ENCODE data around the gene FKRP.

Gene FKRP

DNA sequence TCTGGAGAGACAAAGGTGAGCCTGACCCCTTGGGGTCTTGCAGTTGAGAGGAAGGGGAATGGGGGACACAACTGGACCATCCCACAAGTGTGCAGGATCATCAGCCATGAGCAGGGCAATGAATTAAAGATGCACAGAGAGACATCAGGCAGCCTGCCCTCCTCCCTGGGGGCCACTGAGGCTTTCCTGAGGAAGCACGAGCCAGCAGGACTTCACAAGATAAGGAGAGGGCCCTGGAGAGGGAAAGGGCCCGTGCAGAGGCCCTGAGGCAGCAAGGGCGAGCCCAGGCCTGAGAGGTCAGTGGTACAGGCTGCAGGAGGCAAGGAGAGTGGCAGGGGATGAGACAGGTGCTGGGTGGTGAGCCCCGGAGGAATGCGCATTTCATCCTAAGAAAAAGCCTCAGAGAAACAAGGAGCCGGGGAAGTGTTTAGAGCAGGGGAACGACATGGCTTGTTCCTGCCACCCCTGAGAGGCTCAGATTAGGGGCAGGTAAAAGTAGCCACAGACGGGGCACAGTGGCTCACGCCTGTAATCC is 19.9 kb upstream of the FKRP start:
- no peak overlapping the region for H3K9ac ChIP-seq (ENCODE audit: low read depth in 1 of 2, low read length in 2 of 2)
- no peaks in the 10 kb centered on the region for H3K27me3 ChIP-seq (ENCODE audit: control insufficient read depth in 1 of 2, insufficient read depth in 2 of 2, low read length in 2 of 2)
- H3K4me1 ChIP-seq (ENCODE audit: control insufficient read depth in 1 of 2, insufficient read depth in 2 of 2, low read length in 2 of 2) = peaks cover 4 to 9% of the 10 kb centered on the region in 2 donors
- H3K27ac ChIP-seq (ENCODE audit: low read depth, low read length) = no peak overlapping the region
- no peak overlapping the region for H3K4me3 ChIP-seq (ENCODE audit: low read depth in 1 of 2, low read length in 2 of 2)
- peaks cover 40 to 95% of the 10 kb centered on the region in 2 donors for H3K36me3 ChIP-seq (ENCODE audit: control insufficient read depth in 1 of 2, insufficient read depth in 2 of 2, low read length in 2 of 2)
- H3K9me3 ChIP-seq (ENCODE audit: control insufficient read depth in 1 of 2, low read length in 2 of 2) = no peaks in the 10 kb centered on the region

- no peaks in the 10 kb centered on the region for H3K27me3 ChIP-seq (ENCODE audit: control insufficient read depth in 1 of 2, insufficient read depth in 2 of 2, low read length in 2 of 2)
- no peak overlapping the region for H3K27ac ChIP-seq (ENCODE audit: low read depth, low read length)
- peaks cover 4 to 15% of the 10 kb centered on the region in 2 donors for H3K4me1 ChIP-seq (ENCODE audit: control insufficient read depth in 1 of 2, insufficient read depth in 2 of 2, low read length in 2 of 2)
- H3K4me3 ChIP-seq (ENCODE audit: low read depth in 1 of 2, low read length in 2 of 2) = no peak overlapping the region
- H3K36me3 ChIP-seq (ENCODE audit: control insufficient read depth in 1 of 2, insufficient read depth in 2 of 2, low read length in 2 of 2) = peaks cover 36 to 96% of the 10 kb centered on the region in 2 donors
- H3K9ac ChIP-seq (ENCODE audit: low read depth in 1 of 2, low read length in 2 of 2) = no peak overlapping the region
- H3K9me3 ChIP-seq (ENCODE audit: control insufficient read depth in 1 of 2, low read length in 2 of 2) = no peaks in the 10 kb centered on the region
Observed at GRCh38 chr19:46726551-46726950, 19.3 kb upstream of the FKRP start.

GRCh38 chr19:46726971-46727501 is 18.8 kb upstream of the FKRP start:
- peaks cover 4 to 15% of the 10 kb centered on the region in 2 donors for H3K4me1 ChIP-seq (ENCODE audit: control insufficient read depth in 1 of 2, insufficient read depth in 2 of 2, low read length in 2 of 2)
- peaks cover 33 to 96% of the 10 kb centered on the region in 2 donors for H3K36me3 ChIP-seq (ENCODE audit: control insufficient read depth in 1 of 2, insufficient read depth in 2 of 2, low read length in 2 of 2)
- H3K27me3 ChIP-seq (ENCODE audit: control insufficient read depth in 1 of 2, insufficient read depth in 2 of 2, low read length in 2 of 2) = no peaks in the 10 kb centered on the region
- no peak overlapping the region for H3K4me3 ChIP-seq (ENCODE audit: low read depth in 1 of 2, low read length in 2 of 2)
- no peak overlapping the region for H3K27ac ChIP-seq (ENCODE audit: low read depth, low read length)
- no peaks in the 10 kb centered on the region for H3K9me3 ChIP-seq (ENCODE audit: control insufficient read depth in 1 of 2, low read length in 2 of 2)
- H3K9ac ChIP-seq (ENCODE audit: low read depth in 1 of 2, low read length in 2 of 2) = no peak overlapping the region

DNA sequence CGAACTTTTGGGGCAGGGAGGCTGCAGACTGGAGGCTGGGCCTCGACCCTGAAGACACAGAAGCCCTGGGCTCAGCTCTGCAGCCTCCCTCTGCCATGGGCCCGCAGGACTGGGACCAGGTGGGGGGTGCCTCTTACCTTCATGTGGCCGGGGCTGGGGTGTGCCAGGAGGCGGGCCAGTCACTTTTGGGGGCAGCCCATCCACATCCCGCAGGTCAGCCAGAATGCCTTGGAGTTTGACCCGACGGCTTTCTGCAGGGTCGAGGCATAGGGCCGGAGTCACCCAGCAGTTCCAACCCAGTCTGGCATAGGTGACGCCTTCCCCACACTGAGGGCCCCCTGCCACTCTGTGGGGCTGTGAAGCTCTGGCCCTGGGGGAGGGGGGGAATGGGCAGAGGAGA is 18.1 kb upstream of the FKRP start:
- Histone ChIP-seq H3K27me3 (ENCODE audit: control insufficient read depth in 1 of 2, insufficient read depth in 2 of 2, low read length in 2 of 2) (no peaks in the 10 kb centered on the region), H3K9ac (ENCODE audit: low read depth in 1 of 2, low read length in 2 of 2) (no peak overlapping the region), H3K4me1 (ENCODE audit: control insufficient read depth in 1 of 2, insufficient read depth in 2 of 2, low read length in 2 of 2) (peaks cover 4 to 16% of the 10 kb centered on the region in 2 donors), H3K9me3 (ENCODE audit: control insufficient read depth in 1 of 2, low read length in 2 of 2) (no peaks in the 10 kb centered on the region), H3K4me3 (ENCODE audit: low read depth in 1 of 2, low read length in 2 of 2) (no peak overlapping the region), H3K36me3 (ENCODE audit: control insufficient read depth in 1 of 2, insufficient read depth in 2 of 2, low read length in 2 of 2) (peaks cover 38 to 96% of the 10 kb centered on the region in 2 donors), H3K27ac (ENCODE audit: low read depth, low read length) (no peak overlapping the region)

GRCh38 chr19:46728208-46728607 is 17.6 kb upstream of the FKRP start:
- H3K36me3 ChIP-seq (ENCODE audit: control insufficient read depth in 1 of 2, insufficient read depth in 2 of 2, low read length in 2 of 2) = peaks cover 43 to 96% of the 10 kb centered on the region in 2 donors
- H3K27me3 ChIP-seq (ENCODE audit: control insufficient read depth in 1 of 2, insufficient read depth in 2 of 2, low read length in 2 of 2) = no peaks in the 10 kb centered on the region
- no peak overlapping the region for H3K4me3 ChIP-seq (ENCODE audit: low read depth in 1 of 2, low read length in 2 of 2)
- H3K9me3 ChIP-seq (ENCODE audit: control insufficient read depth in 1 of 2, low read length in 2 of 2) = no peaks in the 10 kb centered on the region
- no peak overlapping the region for H3K27ac ChIP-seq (ENCODE audit: low read depth, low read length)
- H3K4me1 ChIP-seq (ENCODE audit: control insufficient read depth in 1 of 2, insufficient read depth in 2 of 2, low read length in 2 of 2) = peaks cover 8 to 18% of the 10 kb centered on the region in 2 donors
- H3K9ac ChIP-seq (ENCODE audit: low read depth in 1 of 2, low read length in 2 of 2) = no peak overlapping the region

DNA sequence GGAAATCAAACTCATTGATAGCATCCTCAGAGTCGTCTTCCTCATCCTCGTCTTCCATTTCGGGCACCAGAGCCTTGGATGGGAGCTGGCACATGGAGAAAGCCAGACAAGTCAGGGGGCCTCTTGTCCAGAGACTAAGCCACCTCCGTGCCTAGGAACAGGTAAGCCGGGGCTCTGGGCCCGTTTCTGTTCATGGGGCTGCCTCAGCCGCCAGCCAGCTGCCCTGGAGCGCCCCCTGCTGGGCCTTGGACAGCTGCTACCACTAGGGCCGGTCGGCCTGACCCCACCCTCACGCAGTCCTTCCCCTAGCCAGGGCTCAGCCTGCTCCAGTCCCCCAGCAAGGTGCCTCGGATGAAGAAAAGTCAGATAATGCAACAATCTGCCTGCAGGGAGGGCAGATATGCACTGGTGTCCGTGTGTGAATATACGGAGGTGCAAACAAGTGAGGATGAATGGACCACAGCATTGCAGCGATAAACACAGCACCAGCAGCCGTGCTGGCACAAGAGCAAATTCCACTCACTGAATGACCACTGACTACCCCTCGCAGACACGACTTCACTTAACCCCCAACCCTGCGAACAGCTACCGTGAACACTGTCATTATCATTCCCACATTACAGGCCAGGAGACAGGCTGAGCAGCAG is 17.0 kb upstream of the FKRP start:
- no peaks in the 10 kb centered on the region for H3K27me3 ChIP-seq (ENCODE audit: control insufficient read depth in 1 of 2, insufficient read depth in 2 of 2, low read length in 2 of 2)
- H3K27ac ChIP-seq (ENCODE audit: low read depth, low read length) = no peak overlapping the region
- peaks cover 8 to 18% of the 10 kb centered on the region in 2 donors for H3K4me1 ChIP-seq (ENCODE audit: control insufficient read depth in 1 of 2, insufficient read depth in 2 of 2, low read length in 2 of 2)
- H3K9me3 ChIP-seq (ENCODE audit: control insufficient read depth in 1 of 2, low read length in 2 of 2) = no peaks in the 10 kb centered on the region
- peaks cover 46 to 96% of the 10 kb centered on the region in 2 donors for H3K36me3 ChIP-seq (ENCODE audit: control insufficient read depth in 1 of 2, insufficient read depth in 2 of 2, low read length in 2 of 2)
- H3K9ac ChIP-seq (ENCODE audit: low read depth in 1 of 2, low read length in 2 of 2) = no peak overlapping the region
- no peak overlapping the region for H3K4me3 ChIP-seq (ENCODE audit: low read depth in 1 of 2, low read length in 2 of 2)

DNA sequence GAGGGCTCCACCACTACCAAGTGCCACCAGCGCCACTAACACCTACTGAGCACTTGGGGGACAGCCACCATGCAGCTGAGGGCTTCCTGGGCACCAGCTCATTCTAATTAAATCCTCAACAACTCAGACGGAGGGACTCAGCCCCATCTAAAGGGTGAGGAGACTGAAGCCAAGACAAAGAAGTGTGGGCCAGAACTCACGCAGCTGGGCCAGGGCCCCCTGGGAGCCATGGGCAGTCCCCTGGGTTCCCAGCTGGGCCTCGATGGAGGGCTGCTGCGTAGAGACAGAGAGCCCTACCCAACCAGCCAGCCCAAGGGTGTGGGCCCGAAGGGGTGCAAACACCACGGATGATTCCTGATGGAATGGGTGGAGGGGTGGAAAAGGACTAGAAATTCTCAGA is 16.2 kb upstream of the FKRP start:
- no peaks in the 10 kb centered on the region for H3K9me3 ChIP-seq (ENCODE audit: control insufficient read depth in 1 of 2, low read length in 2 of 2)
- no peaks in the 10 kb centered on the region for H3K27me3 ChIP-seq (ENCODE audit: control insufficient read depth in 1 of 2, insufficient read depth in 2 of 2, low read length in 2 of 2)
- H3K36me3 ChIP-seq (ENCODE audit: control insufficient read depth in 1 of 2, insufficient read depth in 2 of 2, low read length in 2 of 2) = peaks cover 53 to 97% of the 10 kb centered on the region in 2 donors
- H3K4me3 ChIP-seq (ENCODE audit: low read depth in 1 of 2, low read length in 2 of 2) = no peak overlapping the region
- H3K27ac ChIP-seq (ENCODE audit: low read depth, low read length) = no peak overlapping the region
- H3K4me1 ChIP-seq (ENCODE audit: control insufficient read depth in 1 of 2, insufficient read depth in 2 of 2, low read length in 2 of 2) = peaks cover 8 to 18% of the 10 kb centered on the region in 2 donors
- H3K9ac ChIP-seq (ENCODE audit: low read depth in 1 of 2, low read length in 2 of 2) = no peak overlapping the region

DNA sequence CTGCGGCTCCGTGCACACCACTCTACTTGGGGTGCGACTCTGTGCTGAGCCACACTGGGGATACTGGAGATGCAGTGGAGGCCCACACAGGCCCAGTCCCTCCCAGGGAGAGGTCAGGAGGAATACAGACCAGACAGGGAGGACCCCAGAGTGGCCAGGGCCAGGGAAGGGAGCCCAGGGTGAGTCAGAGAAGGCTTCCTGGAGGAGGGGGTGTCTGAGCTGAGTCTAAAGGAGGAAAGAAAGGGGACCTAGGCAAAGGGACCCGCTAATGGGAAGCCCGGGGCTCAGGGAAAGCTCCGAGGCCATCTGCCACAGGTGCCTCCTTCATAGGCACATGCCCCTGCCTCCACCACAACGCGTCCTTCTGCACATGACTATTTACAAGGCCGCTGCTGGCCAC is 15.7 kb upstream of the FKRP start:
- Histone ChIP-seq H3K36me3 (ENCODE audit: control insufficient read depth in 1 of 2, insufficient read depth in 2 of 2, low read length in 2 of 2) (peaks cover 53 to 95% of the 10 kb centered on the region in 2 donors), H3K4me3 (ENCODE audit: low read depth in 1 of 2, low read length in 2 of 2) (no peak overlapping the region), H3K4me1 (ENCODE audit: control insufficient read depth in 1 of 2, insufficient read depth in 2 of 2, low read length in 2 of 2) (peaks cover 8 to 18% of the 10 kb centered on the region in 2 donors), H3K27me3 (ENCODE audit: control insufficient read depth in 1 of 2, insufficient read depth in 2 of 2, low read length in 2 of 2) (no peaks in the 10 kb centered on the region), H3K9ac (ENCODE audit: low read depth in 1 of 2, low read length in 2 of 2) (no peak overlapping the region), H3K9me3 (ENCODE audit: control insufficient read depth in 1 of 2, low read length in 2 of 2) (no peaks in the 10 kb centered on the region), H3K27ac (ENCODE audit: low read depth, low read length) (no peak overlapping the region)

DNA sequence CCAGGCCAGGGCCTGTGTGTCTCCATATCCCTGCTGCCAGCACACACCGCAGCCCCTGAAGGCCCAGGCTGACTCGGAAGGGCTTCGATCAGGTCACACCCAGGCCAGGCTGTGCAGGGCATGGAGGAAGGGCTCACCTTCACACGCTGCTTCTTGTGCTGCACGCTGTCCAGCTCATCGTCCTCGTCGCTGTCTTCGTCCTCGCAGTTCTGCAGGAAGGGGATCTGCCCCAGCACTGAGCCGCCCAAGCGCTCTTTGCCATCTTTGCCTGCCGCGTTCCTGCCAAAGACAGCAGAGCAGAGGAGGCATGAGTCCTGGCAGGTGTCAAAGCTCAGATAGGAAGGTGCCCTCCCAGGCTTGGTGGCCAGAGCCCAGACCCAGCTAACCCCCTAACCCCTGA is 15.3 kb upstream of the FKRP start:
- peaks cover 50 to 92% of the 10 kb centered on the region in 2 donors for H3K36me3 ChIP-seq (ENCODE audit: control insufficient read depth in 1 of 2, insufficient read depth in 2 of 2, low read length in 2 of 2)

DNA sequence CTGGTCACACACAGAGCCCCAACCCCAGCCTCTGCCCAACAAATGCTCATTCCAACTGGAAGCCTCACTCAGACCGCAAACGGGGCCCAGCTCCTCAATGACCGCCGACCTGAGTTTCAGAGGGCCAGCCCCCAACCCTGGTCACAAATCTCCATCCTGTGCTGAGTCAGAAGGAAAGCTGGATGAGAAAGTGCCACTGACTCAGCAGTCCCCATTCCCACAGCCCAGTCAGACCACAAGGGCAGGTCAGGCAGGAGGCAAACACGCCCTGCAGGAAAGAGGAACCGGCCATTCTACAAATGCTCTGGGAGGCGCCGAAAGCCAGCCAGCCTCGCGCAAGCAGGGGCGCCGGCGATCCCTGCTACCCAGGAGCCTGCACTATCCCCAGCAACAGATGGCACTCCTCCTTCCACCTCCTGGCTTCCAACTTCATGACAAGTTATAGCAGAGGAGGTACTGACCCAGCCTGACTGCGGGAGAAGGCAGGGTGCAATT is 14.8 kb upstream of the FKRP start:
- H3K27me3 ChIP-seq (ENCODE audit: control insufficient read depth in 1 of 2, insufficient read depth in 2 of 2, low read length in 2 of 2) = no peaks in the 10 kb centered on the region
- H3K27ac ChIP-seq (ENCODE audit: low read depth, low read length) = no peak overlapping the region
- H3K9me3 ChIP-seq (ENCODE audit: control insufficient read depth in 1 of 2, low read length in 2 of 2) = no peaks in the 10 kb centered on the region
- H3K36me3 ChIP-seq (ENCODE audit: control insufficient read depth in 1 of 2, insufficient read depth in 2 of 2, low read length in 2 of 2) = peaks cover 46 to 88% of the 10 kb centered on the region in 2 donors
- H3K4me3 ChIP-seq (ENCODE audit: low read depth in 1 of 2, low read length in 2 of 2) = no peak overlapping the region
- H3K9ac ChIP-seq (ENCODE audit: low read depth in 1 of 2, low read length in 2 of 2) = no peak overlapping the region
- H3K4me1 ChIP-seq (ENCODE audit: control insufficient read depth in 1 of 2, insufficient read depth in 2 of 2, low read length in 2 of 2) = peaks cover 8 to 18% of the 10 kb centered on the region in 2 donors

More for the DNA sequence above, 15.3 kb upstream of the FKRP start:
- H3K4me3 ChIP-seq (ENCODE audit: low read depth in 1 of 2, low read length in 2 of 2) = no peak overlapping the region
- no peak overlapping the region for H3K9ac ChIP-seq (ENCODE audit: low read depth in 1 of 2, low read length in 2 of 2)
- no peaks in the 10 kb centered on the region for H3K27me3 ChIP-seq (ENCODE audit: control insufficient read depth in 1 of 2, insufficient read depth in 2 of 2, low read length in 2 of 2)
- no peak overlapping the region for H3K27ac ChIP-seq (ENCODE audit: low read depth, low read length)
- no peaks in the 10 kb centered on the region for H3K9me3 ChIP-seq (ENCODE audit: control insufficient read depth in 1 of 2, low read length in 2 of 2)
- peaks cover 8 to 18% of the 10 kb centered on the region in 2 donors for H3K4me1 ChIP-seq (ENCODE audit: control insufficient read depth in 1 of 2, insufficient read depth in 2 of 2, low read length in 2 of 2)

All from duodenal mucosa (tissue), 2 donors.